Stimulated activated CD8-positive, alpha-beta memory T cell treated with anti-CD3 and anti-CD28 coated beads, Interleukin-15, amount 100 ng/mL, for 24 hours (primary cell): ENCODE data around the gene UBE4A.

Experiments used
- DNase-seq: peaks from one replicate; pipeline ENCODE4 v3.0.0-alpha.2; 2020; ENCODE audit warnings: low read depth

UBE4A gene, protein sequence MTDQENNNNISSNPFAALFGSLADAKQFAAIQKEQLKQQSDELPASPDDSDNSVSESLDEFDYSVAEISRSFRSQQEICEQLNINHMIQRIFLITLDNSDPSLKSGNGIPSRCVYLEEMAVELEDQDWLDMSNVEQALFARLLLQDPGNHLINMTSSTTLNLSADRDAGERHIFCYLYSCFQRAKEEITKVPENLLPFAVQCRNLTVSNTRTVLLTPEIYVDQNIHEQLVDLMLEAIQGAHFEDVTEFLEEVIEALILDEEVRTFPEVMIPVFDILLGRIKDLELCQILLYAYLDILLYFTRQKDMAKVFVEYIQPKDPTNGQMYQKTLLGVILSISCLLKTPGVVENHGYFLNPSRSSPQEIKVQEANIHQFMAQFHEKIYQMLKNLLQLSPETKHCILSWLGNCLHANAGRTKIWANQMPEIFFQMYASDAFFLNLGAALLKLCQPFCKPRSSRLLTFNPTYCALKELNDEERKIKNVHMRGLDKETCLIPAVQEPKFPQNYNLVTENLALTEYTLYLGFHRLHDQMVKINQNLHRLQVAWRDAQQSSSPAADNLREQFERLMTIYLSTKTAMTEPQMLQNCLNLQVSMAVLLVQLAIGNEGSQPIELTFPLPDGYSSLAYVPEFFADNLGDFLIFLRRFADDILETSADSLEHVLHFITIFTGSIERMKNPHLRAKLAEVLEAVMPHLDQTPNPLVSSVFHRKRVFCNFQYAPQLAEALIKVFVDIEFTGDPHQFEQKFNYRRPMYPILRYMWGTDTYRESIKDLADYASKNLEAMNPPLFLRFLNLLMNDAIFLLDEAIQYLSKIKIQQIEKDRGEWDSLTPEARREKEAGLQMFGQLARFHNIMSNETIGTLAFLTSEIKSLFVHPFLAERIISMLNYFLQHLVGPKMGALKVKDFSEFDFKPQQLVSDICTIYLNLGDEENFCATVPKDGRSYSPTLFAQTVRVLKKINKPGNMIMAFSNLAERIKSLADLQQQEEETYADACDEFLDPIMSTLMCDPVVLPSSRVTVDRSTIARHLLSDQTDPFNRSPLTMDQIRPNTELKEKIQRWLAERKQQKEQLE

DNA sequence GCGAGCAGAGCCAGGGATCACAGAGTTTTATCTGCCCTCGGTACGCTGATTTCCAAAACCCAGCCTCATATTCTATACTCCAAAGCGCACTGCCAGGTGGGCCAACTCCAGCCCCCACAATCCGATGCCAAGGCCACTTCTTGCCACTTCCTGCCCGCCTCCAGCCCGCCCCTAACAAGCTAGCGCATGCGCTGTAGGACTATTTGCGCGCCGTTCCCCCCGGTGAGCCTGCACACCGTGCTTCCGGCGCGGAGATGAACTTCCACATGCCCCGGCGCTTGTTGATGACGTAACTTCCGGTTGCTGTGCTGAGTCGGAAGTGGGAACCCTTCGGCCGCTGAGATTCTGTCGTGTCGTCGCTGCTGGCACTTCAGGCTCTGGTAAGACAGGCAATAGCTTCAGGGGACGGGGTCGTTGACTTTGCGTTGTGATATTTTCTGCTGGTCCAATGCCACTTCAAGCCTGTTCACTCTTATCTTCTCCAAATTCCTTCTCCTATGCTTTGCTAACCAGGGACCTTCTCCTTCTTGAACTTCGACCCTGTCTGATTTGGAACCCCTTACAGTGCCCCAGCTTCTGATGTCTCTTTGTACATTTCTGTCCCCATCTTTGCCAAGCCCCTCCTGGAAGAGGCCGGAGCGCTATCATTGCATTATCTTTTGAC is at the start of gene UBE4A:
Gene UBE4A, plus strand, starts transcription at position 306 of the 664 bp plus-strand sequence. CDS start 5,481 bp downstream, outside the sequence.
- peak; percentile 98 for DNase-seq

DNA sequence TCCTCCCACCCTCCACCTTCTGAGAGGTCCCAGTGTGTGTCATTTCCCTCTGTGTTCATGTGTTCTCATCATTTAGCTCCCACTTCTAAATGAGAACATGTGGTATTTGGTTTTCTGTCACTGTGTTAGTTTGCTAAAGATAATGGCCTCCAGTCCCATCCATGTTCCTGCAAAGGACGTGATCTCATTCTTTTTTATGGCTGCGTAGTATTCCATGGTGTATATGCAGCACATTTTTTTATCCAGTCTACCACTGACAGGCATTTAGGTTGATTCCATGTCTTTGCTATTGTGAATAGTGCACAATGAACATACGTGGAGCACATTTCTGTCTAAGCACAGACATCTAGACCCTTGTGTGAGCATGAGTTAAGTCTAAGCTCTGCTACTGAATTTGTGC is 49.1 kb upstream of the UBE4A start:
- no peak for DNase-seq

DNA sequence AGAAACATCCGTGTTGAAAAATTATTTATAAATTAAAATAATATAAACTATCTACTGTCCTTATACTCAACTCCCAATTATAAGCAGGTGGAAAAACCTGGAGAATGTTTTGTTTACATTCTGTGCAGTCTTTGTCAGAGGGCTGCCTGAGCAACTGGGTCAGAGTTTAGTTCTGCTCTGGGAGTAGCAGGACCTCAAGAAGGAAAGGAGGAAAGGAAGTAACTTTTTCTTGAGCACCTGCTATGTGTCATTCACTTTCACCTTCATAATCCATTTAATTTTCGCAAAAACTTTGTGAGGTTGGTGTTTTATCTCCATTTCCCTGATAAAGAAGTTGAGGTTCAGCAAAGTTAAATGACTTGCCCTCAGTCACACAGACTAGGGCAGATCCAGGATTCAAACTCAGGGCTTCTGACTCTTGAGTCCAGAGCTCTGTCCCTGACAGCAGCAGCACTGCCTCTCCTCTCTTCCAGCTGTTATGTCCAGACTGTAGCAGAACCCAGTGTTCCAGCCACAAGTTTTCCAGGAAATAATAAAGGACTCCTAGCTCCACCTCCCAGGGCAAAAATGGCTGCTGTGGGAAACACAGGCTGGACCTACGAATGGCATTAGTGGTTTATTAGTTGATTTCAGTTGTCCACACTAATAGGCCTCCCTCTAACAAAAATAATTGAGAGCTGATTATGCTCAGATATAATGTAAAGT is 48.5 kb upstream of the UBE4A start:
- DNase-seq = no peak

DNA sequence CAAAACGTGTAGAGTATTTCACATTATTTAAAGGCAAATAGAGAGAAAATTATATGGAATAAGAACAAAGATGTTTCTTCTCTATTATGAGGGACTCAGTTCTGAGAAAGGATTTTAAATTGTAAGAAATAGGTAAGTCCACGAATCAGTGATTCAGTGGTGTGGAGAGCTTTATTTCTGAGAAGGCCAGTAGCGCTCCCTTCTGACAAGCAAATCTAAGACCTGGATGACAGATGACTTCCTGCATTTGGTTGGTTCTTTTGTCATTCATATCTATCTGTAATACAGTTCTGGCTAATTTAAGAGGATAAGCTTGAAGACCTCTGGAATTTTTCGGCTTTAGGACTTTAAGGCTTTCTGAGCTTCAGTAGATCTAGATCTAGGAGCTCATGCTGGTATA is 47.9 kb upstream of the UBE4A start:
- DNase-seq = no peak

DNA sequence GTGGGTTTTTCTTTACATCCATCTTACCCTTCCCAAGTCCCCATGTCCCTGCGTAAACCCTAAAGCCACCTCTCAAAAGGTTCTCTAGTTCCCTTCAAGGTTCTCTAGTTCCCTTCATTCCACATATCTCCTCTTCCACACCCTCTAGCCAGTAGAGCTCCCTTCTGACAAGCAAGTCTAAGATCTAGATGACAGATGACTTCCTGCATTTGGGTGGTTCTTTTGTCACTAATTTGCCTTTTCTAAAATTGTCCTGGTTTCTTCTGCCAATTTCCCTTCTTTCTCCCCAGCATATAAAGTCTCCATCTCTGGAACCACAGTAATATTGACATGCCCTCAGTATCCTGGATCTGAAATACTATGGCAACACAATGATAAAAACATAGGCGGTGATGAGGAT is 47.1 kb upstream of the UBE4A start:
- no peak for DNase-seq

DNA sequence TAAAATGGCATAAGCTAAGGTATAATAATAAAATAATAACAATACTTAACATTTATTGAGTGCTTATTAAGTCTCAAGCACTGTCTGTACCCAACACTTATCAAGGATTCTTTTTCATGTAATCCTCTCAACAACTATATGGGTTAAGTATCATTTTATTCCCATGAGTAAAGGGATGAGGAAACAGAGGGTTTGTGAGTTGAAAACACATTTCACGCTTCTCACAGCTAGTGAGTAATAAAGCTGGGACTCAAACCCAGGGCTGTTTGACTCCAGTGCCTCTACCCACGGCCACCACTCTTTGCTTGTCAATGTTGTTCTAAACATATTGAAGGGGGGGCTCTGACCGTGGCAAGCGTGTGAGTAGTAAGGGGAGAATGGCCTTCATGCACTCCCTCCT is 46.2 kb upstream of the UBE4A start:
- no peak for DNase-seq

DNA sequence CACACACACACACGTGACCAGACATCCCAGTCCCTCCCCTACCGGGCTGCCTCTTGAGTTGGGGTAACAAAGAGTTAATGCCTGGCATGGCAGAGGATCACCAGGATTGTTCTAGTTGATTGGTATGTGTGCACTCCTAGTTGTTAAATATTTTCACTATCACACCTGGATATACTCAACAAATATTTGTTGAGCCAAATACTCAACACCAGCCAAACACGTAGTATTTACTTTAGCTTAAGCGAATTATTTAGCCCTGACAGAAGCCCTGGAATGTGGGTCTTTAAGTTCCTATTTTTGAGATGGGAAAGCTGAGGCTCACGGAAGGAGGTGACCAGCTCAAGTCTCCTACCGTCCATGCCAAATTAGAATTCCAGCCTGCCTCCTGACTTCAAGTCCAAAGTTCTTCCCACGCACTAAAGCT is 44.4 kb upstream of the UBE4A start:
- DNase-seq = no peak

DNA sequence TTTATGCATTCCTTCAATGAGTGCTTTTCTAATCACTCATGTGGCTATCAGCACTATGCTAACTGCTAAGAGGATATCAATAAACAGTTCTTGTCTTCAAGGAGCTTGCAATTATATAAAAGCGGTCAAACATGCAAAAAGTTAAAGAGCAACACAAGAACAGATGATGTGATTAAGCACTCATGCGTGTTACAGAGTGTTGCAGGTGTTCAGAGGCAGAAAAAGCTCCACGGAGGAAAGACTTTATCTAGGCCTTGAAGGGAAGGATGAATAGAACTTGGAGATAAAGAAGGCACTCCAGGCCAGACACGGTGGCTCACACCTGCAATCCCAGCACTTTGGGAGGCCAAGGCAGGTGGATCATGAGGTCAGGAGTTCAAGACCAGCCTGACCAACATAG is 41.3 kb upstream of the UBE4A start:
- DNase-seq = no peak

DNA sequence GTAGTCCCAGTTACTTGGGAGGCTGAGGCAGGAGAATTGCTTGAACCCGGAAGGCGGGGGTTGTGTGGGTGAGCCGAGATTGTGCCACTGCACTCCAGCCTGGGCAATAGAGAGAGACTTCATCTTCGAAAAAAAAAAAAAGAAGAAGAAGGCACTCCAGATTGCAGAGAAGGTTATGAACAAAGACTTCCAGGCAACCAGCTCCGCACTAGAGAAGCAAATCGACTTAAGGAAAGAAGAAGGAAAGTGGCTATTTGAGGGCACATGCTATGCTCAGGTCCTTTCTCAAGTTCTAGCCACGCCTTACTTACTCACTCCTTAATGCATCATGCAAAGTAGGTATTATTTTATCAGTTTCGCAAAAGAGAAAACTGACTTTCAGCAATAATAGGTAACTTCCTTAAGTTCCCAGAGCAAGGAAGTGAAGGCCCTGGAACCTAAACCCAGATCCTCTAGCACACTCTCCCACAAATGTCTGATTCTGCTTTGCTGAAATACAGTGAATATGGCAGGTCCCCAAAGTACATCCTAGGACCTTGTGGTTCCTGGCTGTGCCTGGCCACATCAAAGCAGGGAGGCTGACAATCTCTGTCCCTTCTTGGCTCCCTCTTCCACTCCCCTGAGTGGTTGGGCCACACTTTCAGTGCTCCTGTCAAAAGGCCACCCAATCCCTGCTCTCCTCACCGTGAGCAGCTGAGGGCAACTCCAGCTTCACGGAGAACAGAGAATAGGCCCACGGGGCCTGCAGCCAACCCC is 40.6 kb upstream of the UBE4A start:
- no peak for DNase-seq

DNA sequence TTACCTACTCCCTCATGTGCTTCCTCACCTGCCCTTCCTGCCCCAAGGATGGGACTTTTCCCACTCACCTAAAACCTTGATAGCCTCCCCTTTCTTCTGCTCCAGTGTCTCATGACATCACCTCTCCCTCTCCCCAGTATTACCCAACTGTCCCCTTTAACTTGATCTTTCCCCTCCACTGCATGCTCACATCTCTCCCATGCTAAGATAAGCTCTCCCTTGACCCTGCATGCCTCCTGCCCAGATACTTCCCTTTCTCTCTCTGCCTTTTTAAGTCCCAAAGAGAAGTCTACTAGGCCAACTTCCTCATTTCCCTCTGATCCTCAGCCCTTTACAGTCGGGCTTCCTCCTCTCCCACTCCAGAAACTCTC is 40.1 kb upstream of the UBE4A start:
- no peak for DNase-seq

DNA sequence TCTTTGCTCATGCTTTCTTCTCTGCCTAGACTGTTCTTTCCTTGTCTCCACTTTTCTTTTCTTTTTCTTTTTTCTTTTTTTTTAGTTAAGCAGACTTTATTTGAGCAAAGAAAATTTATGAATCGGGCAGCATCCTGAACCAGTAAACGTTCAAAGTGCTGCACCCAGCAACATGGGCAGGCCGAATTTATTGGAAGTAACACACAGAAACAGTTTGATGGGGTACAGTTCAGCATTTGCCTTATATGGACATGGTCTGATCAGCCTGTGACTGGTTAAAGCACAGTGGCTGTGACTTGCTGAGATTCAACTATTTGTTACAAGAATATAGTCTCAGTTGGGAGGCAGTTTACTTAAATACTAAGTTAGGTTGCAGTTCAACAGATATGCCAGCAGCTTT is 38.9 kb upstream of the UBE4A start:
- DNase-seq = no peak

DNA sequence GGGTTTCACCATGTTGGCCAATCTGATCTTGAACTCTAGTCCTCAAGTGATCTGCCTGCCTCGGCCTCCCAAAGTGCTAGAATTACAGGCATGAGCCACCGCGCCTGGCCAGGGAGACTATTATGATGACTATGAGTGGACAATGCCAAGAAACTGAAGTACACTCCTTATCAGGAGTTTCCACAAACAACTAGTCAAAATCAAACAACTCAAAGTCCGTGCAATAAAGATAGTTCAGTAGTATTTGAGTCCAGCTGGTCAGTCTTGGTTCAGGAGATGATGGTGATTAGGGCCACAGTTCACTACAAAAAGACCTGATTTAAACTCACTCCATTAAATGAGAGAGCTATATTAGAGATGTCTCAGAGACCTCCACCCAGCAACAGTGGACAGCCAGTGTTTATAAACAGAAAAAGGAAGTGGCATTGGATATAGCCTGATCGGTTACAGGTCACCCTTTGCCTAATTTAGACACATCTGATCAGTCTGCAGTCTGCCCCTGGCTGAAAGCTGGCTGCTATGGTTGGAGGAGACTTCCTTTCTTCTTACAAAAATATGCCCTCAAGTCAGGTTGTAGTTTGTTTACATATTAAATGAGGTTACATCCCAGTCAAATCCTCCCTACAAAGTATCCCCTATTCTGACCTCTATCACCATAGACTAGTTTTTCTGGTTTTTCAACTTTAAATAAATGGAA is 37.9 kb upstream of the UBE4A start:
- no peak for DNase-seq

DNA sequence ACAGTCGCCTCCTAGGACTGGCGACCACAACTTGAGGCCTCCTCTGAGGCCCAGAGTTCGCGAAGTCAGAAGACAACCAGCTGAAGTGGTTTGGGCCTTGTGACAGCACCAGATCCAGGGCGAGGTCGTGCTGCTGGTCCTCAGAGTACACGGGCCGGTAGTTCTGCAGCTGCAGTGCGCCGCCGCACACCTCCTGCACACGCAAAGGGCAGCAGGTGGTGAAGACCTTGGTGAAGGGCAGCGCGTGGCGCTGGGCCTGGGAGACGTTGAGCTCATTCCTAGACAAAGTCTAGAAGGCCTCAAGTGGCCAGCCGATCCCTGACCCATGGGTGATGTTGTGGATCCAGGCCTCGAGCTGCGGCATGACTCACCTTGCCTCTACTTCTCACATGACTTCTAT is 36.7 kb upstream of the UBE4A start:
- no peak for DNase-seq

DNA sequence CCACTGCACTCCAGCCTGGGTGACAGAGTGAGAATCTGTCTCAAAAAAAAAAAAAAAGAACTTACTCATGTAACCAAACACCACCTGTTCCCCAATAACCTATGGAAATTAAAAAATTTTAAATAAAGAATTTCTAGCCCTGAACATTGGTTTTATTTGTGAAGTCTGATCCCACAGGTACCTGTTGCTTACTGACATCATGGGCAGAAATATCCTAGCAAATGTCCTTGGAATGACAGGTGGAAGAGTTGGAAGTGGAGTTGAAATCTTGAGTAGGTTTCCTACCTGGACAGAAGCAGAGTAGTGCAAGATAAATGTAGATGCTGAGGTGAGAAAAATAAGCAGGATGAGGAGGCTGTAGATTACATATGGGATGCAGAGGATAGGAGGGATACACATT is 34.1 kb upstream of the UBE4A start:
- DNase-seq = no peak

DNA sequence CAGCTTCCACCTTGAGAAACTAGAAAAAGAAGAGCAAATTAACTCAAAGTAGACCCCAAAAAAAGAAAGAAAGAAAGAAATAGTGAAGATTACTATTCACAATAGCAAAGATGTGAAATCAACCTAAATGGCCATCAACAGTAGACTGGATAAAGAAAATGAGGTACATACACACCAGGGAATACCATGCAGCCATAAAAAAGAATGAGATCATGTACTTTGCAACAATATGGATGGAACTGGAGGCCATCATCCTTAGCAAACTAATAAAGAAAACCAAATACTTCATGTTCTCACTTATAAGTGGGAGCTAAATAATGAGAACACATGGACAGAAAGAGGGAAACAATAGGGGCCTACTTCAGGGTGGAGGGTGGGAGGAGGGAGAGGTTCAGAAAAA is 30.7 kb upstream of the UBE4A start:
- DNase-seq = no peak

DNA sequence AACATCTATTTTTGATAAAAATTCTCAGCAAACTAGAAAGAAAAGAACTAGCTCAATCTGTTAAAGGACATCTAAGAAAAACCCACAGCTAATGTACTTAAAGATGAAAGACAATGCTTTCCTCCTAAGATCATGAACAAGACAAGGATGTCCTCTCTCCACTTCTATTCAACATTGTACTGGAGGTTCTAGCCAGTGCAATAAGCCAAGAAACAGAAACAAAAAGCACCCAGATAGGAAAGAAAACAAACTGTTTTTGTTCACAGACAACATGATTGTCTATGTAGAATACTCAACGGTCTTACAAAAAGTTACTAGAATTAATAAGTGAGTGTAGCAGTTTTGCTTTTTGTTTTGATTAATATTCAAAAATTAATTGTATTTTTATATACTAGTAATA is 24.7 kb upstream of the UBE4A start:
- DNase-seq = no peak

DNA sequence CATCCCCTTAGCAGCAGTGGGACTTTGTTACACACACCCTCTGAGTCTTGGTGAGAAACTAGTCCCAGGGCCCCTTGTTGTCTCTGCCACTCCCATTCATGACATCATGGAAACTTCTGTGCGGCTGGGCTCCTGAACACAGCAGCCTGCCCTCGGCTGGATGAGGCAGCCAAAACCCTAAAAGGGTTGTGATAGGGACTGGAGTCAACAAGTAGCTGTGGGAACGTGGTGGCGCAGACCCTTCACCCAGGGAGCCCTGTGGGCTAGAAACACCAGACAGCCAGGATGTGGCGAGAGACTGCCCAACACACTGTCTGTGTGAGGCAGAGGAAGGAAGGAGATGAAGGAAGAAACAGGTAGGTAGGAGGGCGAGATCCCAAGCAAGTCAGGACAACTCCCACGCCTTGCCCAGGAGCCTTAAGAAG is 20.8 kb upstream of the UBE4A start:
- DNase-seq = peak; percentile 55

DNA sequence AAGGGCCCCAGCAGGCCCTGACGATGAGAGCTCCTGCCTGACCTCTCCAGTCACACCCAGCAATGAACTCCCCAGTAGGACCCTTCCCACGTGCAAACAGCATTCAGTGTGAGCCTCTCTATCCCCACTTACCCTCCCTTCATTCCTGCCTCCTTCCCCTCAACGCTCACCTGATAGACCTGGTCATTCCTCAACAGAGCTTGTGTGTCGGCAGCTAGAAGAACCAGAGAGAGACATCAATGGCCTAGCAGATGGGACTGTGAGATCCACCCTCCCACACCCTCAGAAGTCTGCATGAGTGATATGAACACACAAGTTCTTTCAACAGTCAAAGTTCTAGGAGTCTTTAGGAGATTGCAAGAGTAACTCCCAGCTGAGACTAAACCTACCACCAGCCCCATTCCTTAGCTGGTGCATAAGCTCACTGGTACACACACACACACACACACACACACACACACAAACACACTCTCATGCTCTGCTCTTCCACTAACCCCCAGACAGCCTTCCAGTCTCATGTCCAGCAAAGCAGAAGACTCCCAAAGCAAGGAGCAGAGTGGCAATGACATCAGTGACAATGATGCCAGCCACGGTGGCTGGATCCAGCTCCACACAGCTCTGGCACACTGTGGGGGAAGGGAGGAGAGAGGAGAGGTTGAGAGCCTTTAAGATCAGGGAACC is 20.0 kb upstream of the UBE4A start:
- DNase-seq = no peak

DNA sequence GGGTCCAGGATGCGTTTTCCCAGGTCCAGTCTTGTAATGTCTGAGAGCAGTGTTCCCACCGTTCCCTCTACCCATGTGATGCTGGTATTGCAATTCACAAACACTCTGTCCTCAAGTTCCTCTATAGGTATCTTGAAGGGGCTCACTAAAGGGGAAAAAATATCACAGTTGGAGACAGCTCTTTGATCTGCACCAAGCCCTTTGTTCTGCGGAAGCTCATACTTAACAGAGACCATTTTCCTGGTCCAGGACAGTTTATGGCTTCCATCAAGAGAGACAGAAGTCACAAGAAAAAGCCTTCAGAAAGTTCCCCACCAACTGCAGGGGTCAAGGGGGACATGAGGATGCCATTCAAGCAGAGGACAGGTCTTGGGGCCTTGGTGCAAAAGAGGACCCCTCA is 19.0 kb upstream of the UBE4A start:
- no peak for DNase-seq

DNA sequence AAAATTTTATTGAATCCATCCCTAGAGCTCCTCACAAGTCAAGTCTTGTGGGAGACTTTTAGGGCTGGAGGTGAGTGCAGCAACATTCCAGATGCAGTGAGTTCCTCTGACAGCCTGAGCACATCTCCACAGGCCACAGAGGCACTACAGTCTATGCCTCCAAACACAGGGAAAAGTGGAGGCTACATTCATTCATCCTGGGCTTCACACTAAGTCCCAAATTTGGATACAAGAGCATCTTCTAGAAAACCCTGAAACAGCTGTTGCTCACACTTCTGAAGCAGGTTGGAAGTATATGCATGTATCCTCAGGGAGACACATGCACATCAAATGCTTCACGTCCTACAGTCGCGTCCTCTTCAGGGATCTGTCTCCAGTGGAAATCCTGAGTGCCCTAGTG is 18.1 kb upstream of the UBE4A start:
- no peak for DNase-seq
